PC-9 (cell line): ENCODE results near the gene MTMR2.

Experiments
- EZH2 ChIP-seq: fragments of 200-600 bp; sonication (generic); IDR thresholded peaks from 2 replicates; pipeline ENCODE4 v1.8.0; 2017; ENCODE audit warnings: antibody characterized with exemption, low read depth
- TF ChIP-seq, protein P1 (sequence below): fragments of 200-600 bp; sonication (generic); conservative IDR thresholded peaks from 2 replicates; pipeline ENCODE4 v1.6.1; 2017; ENCODE audit warnings: mixed run types, antibody characterized with exemption, mild to moderate bottlenecking, moderate library complexity

DNA sequence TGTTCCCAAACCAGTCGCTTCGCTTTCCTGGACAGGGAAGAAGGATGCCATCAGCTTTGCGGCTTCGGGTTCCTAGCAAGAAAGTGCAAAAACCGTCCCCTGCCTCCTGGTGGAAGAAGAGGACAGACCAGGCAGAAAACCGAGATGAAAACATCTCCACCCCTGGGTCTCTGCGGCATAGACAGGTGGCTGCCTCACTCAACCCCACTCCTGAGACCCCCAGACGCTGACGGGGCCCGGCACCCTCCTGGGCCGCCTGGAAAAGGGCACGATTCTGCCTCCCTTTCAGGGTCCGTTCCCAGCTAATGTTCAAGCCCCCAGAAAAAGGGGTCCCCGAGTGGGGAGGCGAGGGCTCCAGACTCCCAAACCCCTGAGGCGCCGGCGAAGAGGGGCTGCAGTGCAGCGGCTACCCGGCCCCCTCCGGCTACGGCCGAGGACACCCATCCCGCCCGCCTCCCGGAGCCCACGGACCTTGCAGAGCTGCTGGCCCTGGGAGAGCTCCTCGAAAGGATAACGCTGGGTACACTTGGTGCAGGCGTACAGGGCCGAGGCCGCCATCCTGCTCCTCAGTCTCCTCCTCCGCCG, 134.9 kb downstream of the MTMR2 start:
- TF ChIP-seq, protein P1, sequence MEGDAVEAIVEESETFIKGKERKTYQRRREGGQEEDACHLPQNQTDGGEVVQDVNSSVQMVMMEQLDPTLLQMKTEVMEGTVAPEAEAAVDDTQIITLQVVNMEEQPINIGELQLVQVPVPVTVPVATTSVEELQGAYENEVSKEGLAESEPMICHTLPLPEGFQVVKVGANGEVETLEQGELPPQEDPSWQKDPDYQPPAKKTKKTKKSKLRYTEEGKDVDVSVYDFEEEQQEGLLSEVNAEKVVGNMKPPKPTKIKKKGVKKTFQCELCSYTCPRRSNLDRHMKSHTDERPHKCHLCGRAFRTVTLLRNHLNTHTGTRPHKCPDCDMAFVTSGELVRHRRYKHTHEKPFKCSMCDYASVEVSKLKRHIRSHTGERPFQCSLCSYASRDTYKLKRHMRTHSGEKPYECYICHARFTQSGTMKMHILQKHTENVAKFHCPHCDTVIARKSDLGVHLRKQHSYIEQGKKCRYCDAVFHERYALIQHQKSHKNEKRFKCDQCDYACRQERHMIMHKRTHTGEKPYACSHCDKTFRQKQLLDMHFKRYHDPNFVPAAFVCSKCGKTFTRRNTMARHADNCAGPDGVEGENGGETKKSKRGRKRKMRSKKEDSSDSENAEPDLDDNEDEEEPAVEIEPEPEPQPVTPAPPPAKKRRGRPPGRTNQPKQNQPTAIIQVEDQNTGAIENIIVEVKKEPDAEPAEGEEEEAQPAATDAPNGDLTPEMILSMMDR = peak; percentile 42; the same call in 1 of the 2 replicates
- no peak for TF ChIP-seq EZH2
